ENCODE data around the gene PRX. TPM values are rescaled to one million over a fixed set of nuclear protein-coding genes. Genes with fewer than 3 reads are reported as not detected.
A peak's percentile ranks its signal among the peaks of the same experiment; 100 is the strongest.
"Not testable (repeated sequence)": the region's sequence is repeated elsewhere in the genome, so short reads cannot be mapped to it uniquely, and the experiment has no call there.

Gene PRX, protein sequence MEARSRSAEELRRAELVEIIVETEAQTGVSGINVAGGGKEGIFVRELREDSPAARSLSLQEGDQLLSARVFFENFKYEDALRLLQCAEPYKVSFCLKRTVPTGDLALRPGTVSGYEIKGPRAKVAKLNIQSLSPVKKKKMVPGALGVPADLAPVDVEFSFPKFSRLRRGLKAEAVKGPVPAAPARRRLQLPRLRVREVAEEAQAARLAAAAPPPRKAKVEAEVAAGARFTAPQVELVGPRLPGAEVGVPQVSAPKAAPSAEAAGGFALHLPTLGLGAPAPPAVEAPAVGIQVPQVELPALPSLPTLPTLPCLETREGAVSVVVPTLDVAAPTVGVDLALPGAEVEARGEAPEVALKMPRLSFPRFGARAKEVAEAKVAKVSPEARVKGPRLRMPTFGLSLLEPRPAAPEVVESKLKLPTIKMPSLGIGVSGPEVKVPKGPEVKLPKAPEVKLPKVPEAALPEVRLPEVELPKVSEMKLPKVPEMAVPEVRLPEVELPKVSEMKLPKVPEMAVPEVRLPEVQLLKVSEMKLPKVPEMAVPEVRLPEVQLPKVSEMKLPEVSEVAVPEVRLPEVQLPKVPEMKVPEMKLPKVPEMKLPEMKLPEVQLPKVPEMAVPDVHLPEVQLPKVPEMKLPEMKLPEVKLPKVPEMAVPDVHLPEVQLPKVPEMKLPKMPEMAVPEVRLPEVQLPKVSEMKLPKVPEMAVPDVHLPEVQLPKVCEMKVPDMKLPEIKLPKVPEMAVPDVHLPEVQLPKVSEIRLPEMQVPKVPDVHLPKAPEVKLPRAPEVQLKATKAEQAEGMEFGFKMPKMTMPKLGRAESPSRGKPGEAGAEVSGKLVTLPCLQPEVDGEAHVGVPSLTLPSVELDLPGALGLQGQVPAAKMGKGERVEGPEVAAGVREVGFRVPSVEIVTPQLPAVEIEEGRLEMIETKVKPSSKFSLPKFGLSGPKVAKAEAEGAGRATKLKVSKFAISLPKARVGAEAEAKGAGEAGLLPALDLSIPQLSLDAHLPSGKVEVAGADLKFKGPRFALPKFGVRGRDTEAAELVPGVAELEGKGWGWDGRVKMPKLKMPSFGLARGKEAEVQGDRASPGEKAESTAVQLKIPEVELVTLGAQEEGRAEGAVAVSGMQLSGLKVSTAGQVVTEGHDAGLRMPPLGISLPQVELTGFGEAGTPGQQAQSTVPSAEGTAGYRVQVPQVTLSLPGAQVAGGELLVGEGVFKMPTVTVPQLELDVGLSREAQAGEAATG (N-terminal part only)
- polyA plus RNA-seq: 4.0 TPM
- long read RNA-seq, donor 1: 0 reads
- long read RNA-seq, donor 2: 0 reads
- long read RNA-seq, donor 3: 0 reads
- long read RNA-seq, donor 4: 0 reads
- long read RNA-seq, donor 5: 0 reads
- long read RNA-seq, donor 6: 0 reads
- long read RNA-seq, donor 7: 0 reads
- long read RNA-seq, donor 8: 0 reads
- long read RNA-seq, donor 9: 0 reads
- long read RNA-seq, donor 10: 0 reads
- long read RNA-seq, donor 11: 0 reads

GRCh38 chr19:40413291-40413845 lies at the start of gene PRX:
Gene PRX, minus strand, starts transcription at chr19:40413378. Its CDS starts 5,446 bp downstream, at chr19:40407932.
- no CpG with 5 or more reads among the region's 18 CpGs for WGBS (ENCODE audit: insufficient coverage, low lambda C conversion rate)
- Histone ChIP-seq H3K36me3 (ENCODE audit: control insufficient read depth, insufficient read depth, low read length) (no peaks in the 10 kb centered on the region), H3K9me3 (ENCODE audit: control insufficient read depth, low read depth, low read length) (no peaks in the 10 kb centered on the region), H3K4me3 (ENCODE audit: low read length) (no peak within 1 kb of the TSS), H3K27ac (ENCODE audit: low read length) (no peak within 1 kb of the TSS), H3K27me3 (ENCODE audit: control insufficient read depth, insufficient read depth, low read length) (no peaks in the 10 kb centered on the region), H3K4me1 (ENCODE audit: control insufficient read depth, insufficient read depth, low read length) (peaks cover 29% of the 10 kb centered on the region)
- no peak for DNase-seq

- Histone ChIP-seq H3K9me3 (ENCODE audit: control insufficient read depth, low read depth, low read length) (peaks cover 2% of the 10 kb centered on the region), H3K27ac (ENCODE audit: low read length) (peak overlapping the region; percentile 18), H3K27me3 (ENCODE audit: control insufficient read depth, insufficient read depth, low read length) (peaks cover 6% of the 10 kb centered on the region), H3K36me3 (ENCODE audit: control insufficient read depth, insufficient read depth, low read length) (peaks cover 11% of the 10 kb centered on the region), H3K4me3 (ENCODE audit: low read length) (no peak overlapping the region), H3K4me1 (ENCODE audit: control insufficient read depth, insufficient read depth, low read length) (peaks cover 17% of the 10 kb centered on the region)
- WGBS (ENCODE audit: insufficient coverage, low lambda C conversion rate): no CpG with 5 or more reads among the region's 7 CpGs
- DNase-seq: peak in 1 of 2 donors; percentile 68
These were observed 48.6 kb upstream of the PRX start for GRCh38 chr19:40461669-40462221.

DNA sequence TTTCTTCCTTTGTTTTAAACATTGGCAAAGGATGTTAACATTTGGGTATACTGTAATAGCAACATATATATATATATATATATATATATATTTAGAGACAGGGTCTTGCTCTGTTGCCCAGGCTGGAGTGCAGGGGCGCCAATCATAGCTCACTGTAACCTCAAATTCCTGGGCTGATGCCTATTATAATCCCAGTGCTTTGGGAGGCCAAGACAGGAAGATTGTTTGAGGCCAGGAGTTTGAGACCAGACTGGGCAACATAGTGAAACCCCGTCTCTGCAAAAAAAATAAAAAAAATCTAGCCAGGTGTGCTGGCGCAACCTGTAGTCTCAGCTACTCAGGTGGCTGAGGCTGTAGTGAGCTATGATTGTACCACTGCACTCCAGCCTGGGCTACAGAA lies 47.0 kb upstream of the PRX start:
- H3K4me3 ChIP-seq (ENCODE audit: low read length): no peak overlapping the region
- no CpG with 5 or more reads among the region's 3 CpGs for WGBS (ENCODE audit: insufficient coverage, low lambda C conversion rate)
- H3K36me3 ChIP-seq (ENCODE audit: control insufficient read depth, insufficient read depth, low read length): peaks cover 11% of the 10 kb centered on the region
- peaks cover 8% of the 10 kb centered on the region for H3K4me1 ChIP-seq (ENCODE audit: control insufficient read depth, insufficient read depth, low read length)
- no peaks in the 10 kb centered on the region for H3K27me3 ChIP-seq (ENCODE audit: control insufficient read depth, insufficient read depth, low read length)
- H3K9me3 ChIP-seq (ENCODE audit: control insufficient read depth, low read depth, low read length): no peaks in the 10 kb centered on the region
- no peak for DNase-seq
- H3K27ac ChIP-seq (ENCODE audit: low read length): no peak overlapping the region

- no peaks in the 10 kb centered on the region for H3K9me3 ChIP-seq (ENCODE audit: control insufficient read depth, low read depth, low read length)
- H3K27me3 ChIP-seq (ENCODE audit: control insufficient read depth, insufficient read depth, low read length): no peaks in the 10 kb centered on the region
- no CpG with 5 or more reads among the region's 3 CpGs for WGBS (ENCODE audit: insufficient coverage, low lambda C conversion rate)
- DNase-seq: no peak
- H3K4me1 ChIP-seq (ENCODE audit: control insufficient read depth, insufficient read depth, low read length): no peaks in the 10 kb centered on the region
- peaks cover 14% of the 10 kb centered on the region for H3K36me3 ChIP-seq (ENCODE audit: control insufficient read depth, insufficient read depth, low read length)
- H3K27ac ChIP-seq (ENCODE audit: low read length): no peak overlapping the region
- H3K4me3 ChIP-seq (ENCODE audit: low read length): no peak overlapping the region
These were observed 45.4 kb upstream of the PRX start for GRCh38 chr19:40458597-40458974.

- H3K36me3 ChIP-seq (ENCODE audit: control insufficient read depth, insufficient read depth, low read length): peaks cover 14% of the 10 kb centered on the region
- H3K4me1 ChIP-seq (ENCODE audit: control insufficient read depth, insufficient read depth, low read length): no peaks in the 10 kb centered on the region
- H3K27ac ChIP-seq (ENCODE audit: low read length): no peak overlapping the region
- no peak overlapping the region for H3K4me3 ChIP-seq (ENCODE audit: low read length)
- no peaks in the 10 kb centered on the region for H3K27me3 ChIP-seq (ENCODE audit: control insufficient read depth, insufficient read depth, low read length)
- no peak for DNase-seq
- no peaks in the 10 kb centered on the region for H3K9me3 ChIP-seq (ENCODE audit: control insufficient read depth, low read depth, low read length)
- WGBS (ENCODE audit: insufficient coverage, low lambda C conversion rate): 100% methylated on average over 1 of the region's 27 CpGs
These were observed 44.9 kb upstream of the PRX start for GRCh38 chr19:40457953-40458596.

- Histone ChIP-seq H3K4me3 (ENCODE audit: low read length) (no peak overlapping the region), H3K9me3 (ENCODE audit: control insufficient read depth, low read depth, low read length) (no peaks in the 10 kb centered on the region), H3K4me1 (ENCODE audit: control insufficient read depth, insufficient read depth, low read length) (no peaks in the 10 kb centered on the region), H3K36me3 (ENCODE audit: control insufficient read depth, insufficient read depth, low read length) (peaks cover 14% of the 10 kb centered on the region), H3K27ac (ENCODE audit: low read length) (no peak overlapping the region), H3K27me3 (ENCODE audit: control insufficient read depth, insufficient read depth, low read length) (no peaks in the 10 kb centered on the region)
- no peak for DNase-seq
- no CpG with 5 or more reads among the region's 5 CpGs for WGBS (ENCODE audit: insufficient coverage, low lambda C conversion rate)
These were observed 43.9 kb upstream of the PRX start for GRCh38 chr19:40457048-40457447.

GRCh38 chr19:40453943-40454342 lies 40.8 kb upstream of the PRX start:
- not testable (repeated sequence) for H3K27me3 ChIP-seq (ENCODE audit: control insufficient read depth, insufficient read depth, low read length); H3K4me3 ChIP-seq (ENCODE audit: low read length); H3K9me3 ChIP-seq (ENCODE audit: control insufficient read depth, low read depth, low read length); H3K27ac ChIP-seq (ENCODE audit: low read length); DNase-seq; H3K4me1 ChIP-seq (ENCODE audit: control insufficient read depth, insufficient read depth, low read length)
- WGBS (ENCODE audit: insufficient coverage, low lambda C conversion rate): no CpG with 5 or more reads among the region's 6 CpGs
- H3K36me3 ChIP-seq (ENCODE audit: control insufficient read depth, insufficient read depth, low read length): peaks cover 25% of the 10 kb centered on the region

DNA sequence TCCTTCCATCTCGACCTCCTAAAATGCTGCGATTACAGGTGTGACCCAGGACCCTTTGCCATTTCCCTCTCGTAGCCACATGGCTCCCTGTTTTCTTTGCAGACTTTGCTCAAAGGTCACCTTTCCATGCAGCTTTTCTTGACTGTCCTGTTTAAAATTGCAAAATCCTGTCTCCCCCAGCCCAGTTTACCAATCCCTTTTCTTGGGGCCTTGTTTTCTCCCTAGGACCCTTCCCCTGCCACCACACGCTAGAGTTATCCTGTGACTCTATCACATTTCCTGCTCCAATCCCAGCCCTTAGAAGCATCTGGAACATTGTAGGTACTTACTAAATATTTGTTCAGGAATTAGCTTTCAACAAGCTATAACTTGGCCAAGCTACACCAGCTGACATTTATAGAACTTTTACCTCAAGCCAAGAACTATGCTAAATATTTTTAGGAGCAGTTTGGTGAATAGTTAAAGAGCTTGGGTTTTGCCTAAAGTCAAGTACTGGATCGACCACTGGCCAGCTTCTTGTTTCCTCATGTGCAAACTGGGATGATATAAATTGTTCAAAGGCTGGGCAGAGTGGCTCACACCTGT lies 40.1 kb upstream of the PRX start:
- Histone ChIP-seq H3K4me1 (ENCODE audit: control insufficient read depth, insufficient read depth, low read length) (no peaks in the 10 kb centered on the region), H3K27me3 (ENCODE audit: control insufficient read depth, insufficient read depth, low read length) (no peaks in the 10 kb centered on the region), H3K27ac (ENCODE audit: low read length) (no peak overlapping the region), H3K9me3 (ENCODE audit: control insufficient read depth, low read depth, low read length) (no peaks in the 10 kb centered on the region), H3K36me3 (ENCODE audit: control insufficient read depth, insufficient read depth, low read length) (peaks cover 25% of the 10 kb centered on the region), H3K4me3 (ENCODE audit: low read length) (no peak overlapping the region)
- no peak for DNase-seq
- WGBS (ENCODE audit: insufficient coverage, low lambda C conversion rate): no CpG with 5 or more reads among the region's 5 CpGs

GRCh38 chr19:40452016-40452415 lies 38.8 kb upstream of the PRX start:
- no peaks in the 10 kb centered on the region for H3K27me3 ChIP-seq (ENCODE audit: control insufficient read depth, insufficient read depth, low read length)
- DNase-seq: peak in 1 of 2 donors; percentile 36
- H3K27ac ChIP-seq (ENCODE audit: low read length): no peak overlapping the region
- peaks cover 26% of the 10 kb centered on the region for H3K36me3 ChIP-seq (ENCODE audit: control insufficient read depth, insufficient read depth, low read length)
- no peaks in the 10 kb centered on the region for H3K9me3 ChIP-seq (ENCODE audit: control insufficient read depth, low read depth, low read length)
- H3K4me3 ChIP-seq (ENCODE audit: low read length): no peak overlapping the region
- H3K4me1 ChIP-seq (ENCODE audit: control insufficient read depth, insufficient read depth, low read length): no peaks in the 10 kb centered on the region
- WGBS (ENCODE audit: insufficient coverage, low lambda C conversion rate): 80% methylated on average over 1 of the region's 5 CpGs
